ENCODE measurements around the gene ACP7.
"Not testable (repeated sequence)": the region's sequence is repeated elsewhere in the genome, so short reads cannot be mapped to it uniquely, and the experiment has no call there.

The ACP7 gene

DNA sequence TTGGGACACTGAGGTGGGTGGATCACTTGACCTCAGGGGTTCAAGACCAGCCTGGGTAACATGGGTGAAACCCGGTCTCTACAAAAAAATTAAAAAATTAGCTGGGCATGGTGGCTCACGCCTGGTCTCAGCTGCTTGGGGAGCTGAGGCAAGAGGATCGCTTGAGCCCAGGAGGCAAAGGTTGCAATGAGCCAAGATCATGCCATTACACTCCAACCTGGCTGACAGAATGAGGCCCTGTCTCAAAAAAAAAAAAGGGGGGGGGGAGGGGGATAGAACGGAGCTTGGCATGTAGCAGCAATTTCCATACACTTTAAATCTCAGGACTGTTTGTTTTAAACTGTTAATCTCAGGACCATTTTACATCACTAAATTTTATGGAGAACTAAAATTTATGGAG, 2.2 kb downstream of the ACP7 start:
- TF ChIP-seq, protein P1, sequence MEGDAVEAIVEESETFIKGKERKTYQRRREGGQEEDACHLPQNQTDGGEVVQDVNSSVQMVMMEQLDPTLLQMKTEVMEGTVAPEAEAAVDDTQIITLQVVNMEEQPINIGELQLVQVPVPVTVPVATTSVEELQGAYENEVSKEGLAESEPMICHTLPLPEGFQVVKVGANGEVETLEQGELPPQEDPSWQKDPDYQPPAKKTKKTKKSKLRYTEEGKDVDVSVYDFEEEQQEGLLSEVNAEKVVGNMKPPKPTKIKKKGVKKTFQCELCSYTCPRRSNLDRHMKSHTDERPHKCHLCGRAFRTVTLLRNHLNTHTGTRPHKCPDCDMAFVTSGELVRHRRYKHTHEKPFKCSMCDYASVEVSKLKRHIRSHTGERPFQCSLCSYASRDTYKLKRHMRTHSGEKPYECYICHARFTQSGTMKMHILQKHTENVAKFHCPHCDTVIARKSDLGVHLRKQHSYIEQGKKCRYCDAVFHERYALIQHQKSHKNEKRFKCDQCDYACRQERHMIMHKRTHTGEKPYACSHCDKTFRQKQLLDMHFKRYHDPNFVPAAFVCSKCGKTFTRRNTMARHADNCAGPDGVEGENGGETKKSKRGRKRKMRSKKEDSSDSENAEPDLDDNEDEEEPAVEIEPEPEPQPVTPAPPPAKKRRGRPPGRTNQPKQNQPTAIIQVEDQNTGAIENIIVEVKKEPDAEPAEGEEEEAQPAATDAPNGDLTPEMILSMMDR (IDR thresholded peaks at IDR 0.05; ENCODE audit: extremely low read depth, missing control alignments): no peak
- DNase-seq (ENCODE audit: low spot score): no peak

DNA sequence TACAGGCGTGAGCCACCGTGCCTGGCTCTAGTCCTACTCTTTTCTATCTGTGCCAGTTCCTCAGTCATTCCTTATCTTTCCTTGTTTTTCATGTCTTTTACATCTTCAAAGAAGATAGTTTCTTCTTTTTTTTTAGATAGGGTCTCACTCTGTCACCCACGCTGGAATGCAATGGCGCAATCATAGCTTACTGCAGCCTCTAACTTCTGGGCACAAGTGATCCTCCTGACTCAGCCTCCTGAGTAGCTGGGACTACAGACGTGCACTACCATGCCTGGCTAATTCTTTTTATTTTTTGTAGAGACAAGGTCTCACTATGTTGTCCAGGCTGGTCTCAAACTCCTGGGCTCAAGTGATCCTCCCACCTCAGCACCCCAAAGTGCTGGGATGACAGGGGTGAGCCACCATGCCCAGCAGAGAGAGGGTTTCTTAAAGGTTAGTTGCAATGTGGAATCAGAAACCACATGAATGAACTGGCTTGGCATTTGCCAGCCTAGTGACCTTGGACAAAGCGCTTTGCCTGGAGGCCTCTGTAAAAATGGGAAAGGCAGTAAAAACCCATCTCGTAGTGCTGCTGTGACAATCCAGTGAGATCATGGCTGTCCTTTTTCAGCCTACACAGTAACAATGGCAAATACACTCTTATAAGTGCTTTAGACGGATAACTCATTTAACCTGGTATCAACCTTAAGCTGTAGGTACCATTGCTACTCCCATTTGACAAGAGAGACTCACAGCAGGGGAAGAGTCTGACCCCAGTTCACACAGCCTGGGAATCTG, 3.9 kb downstream of the ACP7 start:
- no peak for DNase-seq (ENCODE audit: low spot score)
- TF ChIP-seq, protein P1 (IDR thresholded peaks at IDR 0.05; ENCODE audit: extremely low read depth, missing control alignments): no peak

DNA sequence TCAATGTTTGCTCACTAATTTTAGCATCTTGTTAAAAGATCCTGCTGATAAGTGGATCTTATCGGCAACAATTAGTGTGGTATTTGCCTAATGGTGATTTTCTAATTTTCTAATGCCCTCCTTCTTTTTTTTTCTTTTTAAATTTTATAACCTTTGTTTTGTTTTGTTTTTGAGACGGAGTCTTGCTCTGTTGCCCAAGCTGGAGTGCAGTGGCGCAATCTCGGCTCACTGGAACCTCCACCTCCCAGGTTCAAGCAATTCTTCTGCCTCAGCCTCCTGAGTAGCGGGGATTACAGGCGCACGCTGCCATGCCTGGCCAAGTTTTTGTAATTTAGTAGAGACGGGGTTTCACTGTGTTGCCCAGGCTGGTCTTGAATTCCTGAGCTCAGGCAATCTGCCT, 5.8 kb downstream of the ACP7 start:
- DNase-seq (ENCODE audit: low spot score): not testable (repeated sequence)

DNA sequence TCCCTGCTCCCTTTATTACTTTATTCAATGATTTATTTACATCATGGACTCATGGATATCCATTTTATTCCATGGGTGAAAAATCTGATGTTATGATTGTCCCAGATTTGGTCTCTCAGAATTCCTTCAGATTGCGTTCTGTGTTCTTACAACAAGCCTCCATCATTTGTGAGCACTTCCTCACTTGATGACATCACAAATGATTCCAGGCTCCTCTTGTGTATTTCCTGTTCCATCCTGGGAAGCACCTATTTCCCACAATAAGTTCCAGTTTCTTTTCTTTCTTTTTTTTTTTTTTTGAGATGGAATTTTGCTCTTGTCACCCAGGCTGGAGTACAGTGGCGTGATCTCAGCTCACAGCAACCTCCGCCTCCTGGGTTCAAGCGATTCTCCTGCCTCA, 6.7 kb downstream of the ACP7 start:
- TF ChIP-seq, protein P1 (IDR thresholded peaks at IDR 0.05; ENCODE audit: extremely low read depth, missing control alignments): no peak
- DNase-seq (ENCODE audit: low spot score): no peak

DNA sequence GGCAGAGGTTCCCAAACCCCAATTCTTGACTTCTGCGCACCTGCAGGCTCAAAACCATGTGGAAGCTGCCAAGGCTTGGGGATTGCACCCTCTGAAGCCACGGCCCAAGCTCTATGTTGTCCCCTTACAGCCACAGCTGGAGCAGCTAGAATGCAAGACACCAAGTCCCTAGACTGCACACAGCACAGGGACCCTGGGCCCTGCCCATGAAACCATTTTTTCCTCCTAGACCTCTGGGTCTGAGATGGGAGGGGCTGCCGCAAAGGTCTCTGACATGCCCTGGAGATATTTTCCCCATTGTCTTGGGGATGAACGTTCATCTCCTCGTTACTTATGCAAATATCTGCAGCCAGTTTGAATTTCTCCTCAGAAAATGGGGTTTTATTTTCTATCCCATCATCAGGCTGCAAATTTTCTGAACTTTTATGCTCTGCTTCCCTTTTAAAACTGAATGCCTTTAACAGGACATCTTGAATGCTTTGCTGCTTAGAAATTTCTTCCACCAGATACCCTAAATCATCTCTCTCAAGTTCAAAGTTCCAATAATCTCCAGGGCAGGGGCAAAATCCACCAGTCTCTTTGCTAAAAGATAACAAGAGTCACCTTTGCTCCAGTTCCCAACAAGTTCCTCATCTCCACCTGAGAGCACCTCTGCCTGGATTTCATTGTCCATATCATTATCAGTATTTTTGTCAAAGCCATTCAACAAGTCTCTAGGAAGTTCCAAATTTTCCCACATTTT, 11.8 kb downstream of the ACP7 start:
- not testable (repeated sequence) for DNase-seq (ENCODE audit: low spot score)

DNA sequence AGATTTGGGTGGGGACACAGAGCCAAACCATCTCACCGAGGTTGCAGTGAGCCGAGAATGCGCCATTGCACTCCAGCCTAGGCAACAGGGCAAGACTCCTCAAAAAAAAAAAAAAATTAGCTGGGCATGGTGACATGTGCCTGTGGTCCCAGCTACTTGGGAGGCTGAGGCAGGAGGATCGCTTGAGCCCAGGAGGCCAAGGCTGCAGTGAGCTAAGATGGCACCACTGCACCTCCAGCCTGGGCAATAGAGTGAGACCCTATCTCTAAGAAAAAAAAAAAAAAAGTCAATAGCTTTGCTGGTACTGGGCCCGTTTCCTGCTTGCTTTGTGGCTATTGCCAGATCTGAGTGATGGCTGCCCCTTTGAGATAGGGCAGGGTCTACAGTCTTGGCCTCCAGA, 13.1 kb downstream of the ACP7 start:
- TF ChIP-seq, protein P1 (IDR thresholded peaks at IDR 0.05; ENCODE audit: extremely low read depth, missing control alignments): no peak
- no peak for DNase-seq (ENCODE audit: low spot score)

DNA sequence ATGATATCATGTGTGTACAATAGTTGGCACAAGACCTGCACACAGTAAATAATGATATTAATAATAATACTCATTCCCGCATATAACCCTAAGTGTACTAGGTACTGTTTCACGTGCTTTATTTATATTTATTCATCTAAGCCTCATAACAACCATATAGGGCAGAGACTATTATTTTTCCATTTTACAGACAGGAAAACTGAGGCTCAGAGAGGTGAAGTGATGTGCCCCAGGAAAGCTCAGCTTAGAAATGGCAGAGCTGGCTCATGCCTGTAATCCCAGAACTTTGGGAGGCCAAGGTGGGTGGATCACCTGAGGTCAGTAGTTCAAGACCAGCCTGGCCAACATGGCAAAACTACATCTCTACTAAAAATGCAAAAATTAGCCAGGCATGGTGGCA, 13.6 kb downstream of the ACP7 start:
- no peak for DNase-seq (ENCODE audit: low spot score)
- TF ChIP-seq, protein P1 (IDR thresholded peaks at IDR 0.05; ENCODE audit: extremely low read depth, missing control alignments): no peak

DNA sequence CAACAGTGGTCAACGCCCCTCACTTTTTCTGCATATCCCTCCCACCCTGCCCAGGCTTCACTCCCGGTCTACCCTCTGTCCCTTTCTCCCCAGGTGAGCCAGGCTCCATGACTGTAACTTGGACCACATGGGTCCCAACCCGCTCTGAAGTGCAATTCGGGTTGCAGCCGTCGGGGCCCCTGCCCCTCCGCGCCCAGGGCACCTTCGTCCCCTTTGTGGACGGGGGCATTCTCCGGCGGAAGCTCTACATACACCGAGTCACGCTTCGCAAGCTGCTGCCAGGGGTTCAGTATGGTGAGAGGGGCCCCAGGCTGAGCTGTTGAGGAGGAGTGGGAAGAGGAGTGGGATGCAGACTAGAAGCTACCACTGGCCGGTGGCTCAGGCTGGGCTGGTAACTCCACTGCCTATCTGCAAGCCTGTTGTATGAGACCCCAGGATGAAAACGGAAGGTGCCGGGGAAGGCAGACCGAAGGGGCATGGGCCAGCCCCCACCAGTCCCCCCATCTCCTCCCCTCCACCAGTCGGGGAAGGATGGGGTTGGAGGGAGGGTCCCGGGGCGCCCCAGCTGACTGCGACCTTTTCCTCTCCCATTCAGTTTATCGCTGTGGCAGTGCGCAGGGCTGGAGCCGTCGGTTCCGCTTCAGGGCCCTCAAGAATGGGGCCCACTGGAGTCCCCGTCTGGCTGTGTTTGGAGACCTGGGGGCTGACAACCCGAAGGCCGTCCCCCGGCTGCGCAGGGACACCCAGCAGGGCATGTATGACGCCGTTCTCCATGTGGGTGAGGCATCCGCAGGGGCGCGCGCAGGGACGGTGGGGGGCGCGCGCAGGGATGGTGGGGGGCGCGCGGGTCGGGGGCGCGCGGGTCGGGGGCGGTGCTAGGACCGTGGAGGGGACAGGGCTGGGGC, 14.4 kb downstream of the ACP7 start:
- TF ChIP-seq, protein P1 (IDR thresholded peaks at IDR 0.05; ENCODE audit: extremely low read depth, missing control alignments): no peak

More for the DNA sequence above, 14.4 kb downstream of the ACP7 start:
- no peak for DNase-seq (ENCODE audit: low spot score)

Measured in GM20000 (cell line).